GM18505 (cell line): ENCODE results near the gene IL1RL1.

Experiments used
- ATAC-seq: cut with Tn5 transposase; IDR thresholded peaks from one replicate; pipeline ENCODE4 v1.9.1; 2021; ENCODE audit not compliant: unreplicated experiment
- POLR2A ChIP-seq: IDR thresholded peaks from 4 replicates; pipeline ENCODE4 v1.6.1; 2011; ENCODE audit warnings: borderline replicate concordance; ENCODE audit not compliant: insufficient read depth, insufficient read length; ENCODE audit errors: extremely low read depth

The IL1RL1 gene

DNA sequence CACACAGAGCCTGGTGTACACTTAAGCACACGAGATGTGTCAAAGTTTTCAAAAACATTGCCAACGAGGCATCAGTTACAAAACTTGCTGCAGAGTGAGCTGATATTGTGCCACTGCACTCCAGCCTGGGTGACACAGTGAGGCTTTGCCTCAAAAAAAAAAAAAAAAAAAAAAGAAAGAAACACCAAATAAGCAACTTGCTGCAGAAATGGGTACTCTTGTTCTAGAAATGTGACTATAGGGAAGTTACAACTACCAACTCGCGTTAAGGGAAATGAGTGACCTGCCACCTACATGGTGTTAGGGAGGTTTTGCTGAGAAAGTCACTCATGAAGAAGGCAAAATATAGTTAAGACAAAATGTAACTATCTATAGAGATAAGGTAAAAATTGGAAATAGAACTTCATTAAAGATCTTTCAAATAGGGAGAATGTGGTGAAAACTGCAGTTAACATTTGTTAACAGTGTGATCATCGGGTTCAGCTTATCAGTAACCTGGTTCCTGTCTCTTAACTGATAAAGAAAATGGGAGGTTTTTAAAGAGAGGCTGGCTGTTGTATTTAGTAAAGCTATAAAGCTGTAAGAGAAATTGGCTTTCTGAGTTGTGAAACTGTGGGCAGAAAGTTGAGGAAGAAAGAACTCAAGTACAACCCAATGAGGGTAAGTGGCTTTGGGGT lies at the start of gene IL1RL1:
Gene IL1RL1 (plus strand): TSS at position 600 of the 677 bp plus-strand sequence. CDS start 26,702 bp downstream, outside the sequence.
- TF ChIP-seq POLR2A, result no peak
- no peak for ATAC-seq

DNA sequence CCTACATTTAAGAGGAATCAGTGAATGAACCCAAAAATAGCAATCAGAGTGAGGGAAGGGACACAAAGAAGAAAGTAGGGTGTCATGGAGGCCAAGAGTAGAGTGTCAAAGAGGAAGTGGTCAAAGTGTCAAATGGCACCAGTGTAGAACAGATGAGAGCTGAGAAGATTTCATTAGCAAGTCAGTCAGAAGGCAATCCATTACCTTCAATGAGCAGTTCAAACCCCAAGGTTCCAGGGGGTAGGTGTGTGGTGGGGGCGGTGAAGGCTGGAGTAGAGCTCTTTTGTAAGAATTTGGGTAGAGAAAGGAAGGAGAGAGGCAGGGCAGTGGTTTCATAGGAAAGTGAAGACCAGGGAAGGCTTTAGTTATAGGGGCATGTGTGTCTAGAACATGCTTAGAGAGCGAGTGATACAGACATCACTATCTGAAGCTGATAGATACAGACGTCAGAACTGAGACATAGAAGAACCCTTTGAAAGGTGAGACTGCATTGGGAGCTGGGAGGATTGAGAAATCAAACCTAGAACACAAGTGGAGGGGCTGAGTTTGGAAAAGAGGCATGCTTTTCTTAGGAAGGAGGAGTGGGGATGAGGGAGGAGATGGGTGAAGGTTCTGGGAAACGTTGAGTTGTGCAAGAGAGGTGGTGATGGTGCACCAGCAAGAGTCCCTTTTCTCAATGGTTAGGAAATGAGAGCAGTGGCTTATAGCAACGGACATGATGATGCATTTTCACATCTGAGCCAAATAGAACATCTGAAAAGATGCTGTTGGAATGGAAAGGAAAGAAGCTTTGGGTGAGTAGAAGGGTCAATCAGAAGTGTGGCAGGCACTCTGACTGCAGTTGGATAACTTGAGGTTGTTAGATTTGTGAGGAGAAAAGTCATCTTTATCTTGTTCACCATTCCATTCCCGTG lies 48.9 kb upstream of the IL1RL1 start:
- ATAC-seq, result no peak
- TF ChIP-seq POLR2A, result no peak

DNA sequence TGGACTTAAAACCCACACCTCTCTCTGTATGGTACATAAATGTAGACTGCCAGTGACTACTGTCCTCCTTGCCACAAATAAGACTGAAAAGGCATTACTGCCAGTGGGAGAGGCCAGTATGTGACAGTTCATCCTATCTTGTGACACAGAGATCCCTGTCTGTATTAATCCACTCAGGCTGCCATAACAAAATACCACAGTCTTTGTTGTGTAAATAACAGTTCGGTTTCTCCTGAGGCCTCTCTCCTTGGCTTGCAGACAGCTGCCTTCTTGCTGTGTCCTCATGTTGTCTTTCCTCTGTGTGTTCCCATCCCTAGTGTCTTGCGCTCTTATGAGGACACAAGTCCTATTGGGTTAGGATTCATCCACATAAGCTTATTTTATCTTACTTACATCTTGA lies 46.4 kb upstream of the IL1RL1 start:
- ATAC-seq, result no peak
- no peak for TF ChIP-seq POLR2A

DNA sequence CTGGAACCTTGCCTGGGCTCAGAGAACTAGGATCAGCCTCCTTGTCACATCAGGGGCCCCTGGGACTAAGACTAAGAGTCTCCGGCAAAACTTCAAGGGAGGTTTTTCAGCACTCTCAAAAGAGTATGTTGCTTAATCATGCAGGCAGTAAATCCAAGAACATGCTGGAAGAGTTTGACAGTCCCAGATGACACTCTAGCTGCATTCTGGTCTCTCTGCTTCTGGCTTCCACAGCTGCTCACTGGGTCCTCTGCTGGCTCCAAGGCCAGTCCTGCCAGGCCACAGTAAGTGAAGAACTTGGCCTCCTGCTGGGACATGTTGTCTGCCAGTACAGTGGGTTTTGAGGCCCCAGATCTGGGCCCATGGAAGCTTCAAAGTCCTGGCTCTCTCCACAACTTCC lies 45.2 kb upstream of the IL1RL1 start:
- ATAC-seq, result no peak
- no peak for TF ChIP-seq POLR2A

DNA sequence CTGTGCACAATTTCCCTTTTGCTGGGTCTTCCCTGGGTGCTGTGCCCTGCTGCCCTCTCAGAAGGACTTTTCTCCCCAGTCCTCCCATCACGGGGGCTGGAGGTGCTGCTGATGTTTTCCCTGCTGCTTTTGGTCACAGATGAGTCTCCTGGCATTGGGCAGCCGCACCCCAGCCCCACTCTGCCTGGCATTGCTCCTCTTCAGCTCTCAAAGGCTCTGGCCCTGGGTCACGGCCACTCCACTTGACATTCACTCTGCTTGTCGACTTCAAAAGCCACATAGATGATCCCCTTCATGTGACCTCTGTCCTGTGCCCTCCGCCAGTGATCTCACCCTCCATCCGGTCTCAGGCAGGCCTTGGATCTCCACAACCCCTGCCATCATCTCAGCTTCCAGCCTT lies 43.6 kb upstream of the IL1RL1 start:
- TF ChIP-seq POLR2A, result no peak
- ATAC-seq, result no peak

DNA sequence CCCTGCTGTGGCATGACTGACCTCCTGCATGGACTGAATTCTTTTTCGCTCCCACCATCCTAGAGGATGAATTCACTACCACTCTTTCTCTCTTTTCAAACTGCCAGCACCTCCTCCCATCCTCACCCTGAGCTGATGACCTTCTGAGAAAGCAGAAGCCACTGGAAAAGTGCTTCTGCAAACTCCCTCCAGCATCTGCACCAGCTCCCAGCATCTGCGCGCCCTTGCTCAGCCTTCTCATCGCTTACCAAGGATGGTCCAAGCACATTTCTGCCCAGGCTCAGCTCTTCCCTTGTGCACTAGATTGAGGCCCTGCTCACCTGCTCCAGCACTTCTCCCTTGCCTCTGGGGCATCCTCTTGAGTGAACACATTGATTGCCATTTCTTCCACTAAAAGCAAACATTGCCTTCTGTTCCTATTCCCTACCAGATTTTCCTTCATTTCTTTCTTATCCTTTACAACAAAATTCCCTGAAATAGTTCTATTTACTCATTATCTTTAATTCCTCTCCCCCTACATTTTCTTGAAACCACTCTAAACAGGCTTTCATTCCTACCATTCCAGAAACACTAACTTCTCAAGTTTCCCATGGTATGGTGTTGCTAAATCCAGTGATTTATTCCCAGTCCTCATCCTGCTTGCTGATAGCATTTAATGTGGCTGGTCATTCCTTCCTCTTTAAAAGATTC lies 42.7 kb upstream of the IL1RL1 start:
- no peak for TF ChIP-seq POLR2A
- no peak for ATAC-seq

DNA sequence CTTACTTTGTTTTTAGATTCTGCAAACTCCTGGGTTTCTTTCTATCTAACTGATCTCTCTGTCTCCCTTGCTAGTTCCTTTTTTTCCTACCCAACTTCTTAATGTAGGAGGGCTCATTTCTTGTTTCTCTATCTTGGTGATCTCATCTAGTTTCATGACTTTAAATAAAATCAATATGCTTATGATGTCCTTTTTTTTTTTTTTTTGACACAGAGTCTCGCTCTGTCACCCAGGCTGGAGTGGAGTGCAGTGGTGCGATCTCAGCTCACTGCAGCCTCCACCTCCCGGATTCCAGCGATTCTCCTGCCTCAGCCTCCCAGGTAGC lies 42.2 kb upstream of the IL1RL1 start:
- TF ChIP-seq POLR2A, result no peak
- ATAC-seq, result no peak

DNA sequence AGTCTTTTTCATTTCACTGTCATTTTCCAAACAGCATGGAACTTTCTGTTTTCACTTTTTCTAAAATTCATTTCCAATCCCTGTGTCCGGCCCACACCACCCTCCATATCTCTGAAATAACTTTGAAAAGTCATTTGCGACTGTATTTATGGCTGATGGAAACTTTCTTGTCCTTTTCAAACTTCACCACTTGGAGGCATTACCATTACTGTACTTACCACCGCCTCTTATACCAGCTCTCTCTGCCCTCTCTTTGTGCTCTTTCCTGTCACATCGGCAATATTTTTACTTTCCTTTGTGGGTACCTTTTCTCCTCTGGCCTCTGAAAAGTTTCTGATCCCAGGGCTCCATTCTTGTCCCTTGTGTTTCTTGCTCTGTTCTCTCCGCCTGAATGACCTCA lies 39.5 kb upstream of the IL1RL1 start:
- ATAC-seq, result no peak
- TF ChIP-seq POLR2A, result no peak

DNA sequence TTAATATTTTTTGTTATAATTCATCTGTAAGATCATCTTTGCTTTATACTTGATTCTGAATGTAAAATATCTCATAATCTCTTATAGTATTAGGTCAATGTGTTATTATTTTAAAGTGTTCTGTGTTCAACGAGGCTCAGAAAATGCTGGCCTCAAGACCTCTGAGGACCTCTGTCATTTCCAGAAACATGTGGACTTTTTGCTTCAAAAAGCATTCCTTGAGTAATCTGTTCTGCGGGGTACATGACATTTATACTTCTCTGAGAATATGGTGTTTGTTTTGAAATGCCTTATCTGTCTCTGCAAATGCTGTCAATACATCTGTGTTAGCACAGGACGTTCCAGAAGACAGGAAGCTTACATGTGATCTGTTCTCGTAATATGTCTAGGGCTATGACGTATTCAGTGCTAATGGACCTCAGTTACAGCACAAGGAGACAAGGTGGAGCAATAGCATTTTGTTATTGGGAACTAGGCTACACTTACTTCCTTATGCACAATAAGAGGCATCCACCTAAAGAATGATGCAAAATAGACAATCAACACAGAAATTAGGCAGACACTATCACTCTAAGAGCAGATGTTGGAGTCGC lies 37.6 kb upstream of the IL1RL1 start:
- TF ChIP-seq POLR2A, result no peak

DNA sequence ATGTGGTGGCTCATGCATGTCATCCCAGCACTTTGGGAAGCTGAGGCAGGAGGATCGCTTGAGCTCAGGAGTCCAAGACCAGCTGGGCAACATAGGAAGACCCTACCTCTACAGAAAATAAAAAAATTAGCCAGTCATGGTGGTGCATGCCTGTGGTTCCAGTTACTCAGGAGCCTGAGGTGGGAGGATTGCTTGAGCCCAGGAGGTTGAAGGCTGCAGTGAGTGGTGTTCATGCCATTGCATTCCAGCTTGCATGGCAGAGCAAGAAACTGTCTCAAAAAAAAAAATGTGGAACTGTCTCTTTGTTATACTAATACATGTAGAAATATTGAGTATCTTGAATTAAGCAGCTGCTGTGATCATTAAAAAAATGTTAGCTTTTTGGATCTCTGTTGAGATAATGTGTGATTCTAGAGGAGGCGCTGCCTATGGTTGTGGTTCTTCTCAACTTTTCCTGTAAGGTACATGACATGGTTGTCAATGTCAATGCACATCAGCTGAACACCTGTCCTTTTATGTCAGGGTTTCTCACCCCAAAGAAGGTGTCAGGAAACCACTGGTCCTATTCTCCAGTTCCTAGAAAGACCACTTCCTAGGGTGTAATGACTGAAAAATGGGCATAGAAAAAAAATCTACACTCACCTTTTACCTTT lies 34.7 kb upstream of the IL1RL1 start:
- no peak for ATAC-seq
- no peak for TF ChIP-seq POLR2A

More for the DNA sequence above, 37.6 kb upstream of the IL1RL1 start:
- ATAC-seq, result no peak

DNA sequence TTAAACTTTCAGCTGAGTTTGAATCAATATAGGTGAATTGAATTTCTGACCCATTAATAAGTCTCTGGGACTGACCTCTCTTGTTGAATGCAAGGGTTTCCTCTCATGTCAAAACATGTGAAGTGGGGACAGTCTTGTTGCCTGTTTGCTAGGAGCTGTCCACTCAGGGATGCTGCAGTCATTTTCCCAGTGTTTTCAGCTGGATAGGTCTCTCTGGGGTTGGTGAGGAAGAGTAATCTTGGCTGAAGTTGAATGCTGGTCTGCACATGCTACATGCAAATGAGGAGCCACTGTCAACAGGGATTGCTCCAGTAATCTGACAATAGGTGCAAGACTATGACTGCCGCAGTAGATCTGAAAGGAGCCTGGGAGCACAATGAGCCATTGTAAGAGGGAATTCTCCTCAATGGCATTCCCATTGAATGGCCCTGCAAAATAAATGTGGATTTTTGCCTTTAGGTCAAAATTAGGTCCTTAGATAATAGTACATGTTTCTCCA lies 34.1 kb upstream of the IL1RL1 start:
- no peak for ATAC-seq
- TF ChIP-seq POLR2A, result no peak

DNA sequence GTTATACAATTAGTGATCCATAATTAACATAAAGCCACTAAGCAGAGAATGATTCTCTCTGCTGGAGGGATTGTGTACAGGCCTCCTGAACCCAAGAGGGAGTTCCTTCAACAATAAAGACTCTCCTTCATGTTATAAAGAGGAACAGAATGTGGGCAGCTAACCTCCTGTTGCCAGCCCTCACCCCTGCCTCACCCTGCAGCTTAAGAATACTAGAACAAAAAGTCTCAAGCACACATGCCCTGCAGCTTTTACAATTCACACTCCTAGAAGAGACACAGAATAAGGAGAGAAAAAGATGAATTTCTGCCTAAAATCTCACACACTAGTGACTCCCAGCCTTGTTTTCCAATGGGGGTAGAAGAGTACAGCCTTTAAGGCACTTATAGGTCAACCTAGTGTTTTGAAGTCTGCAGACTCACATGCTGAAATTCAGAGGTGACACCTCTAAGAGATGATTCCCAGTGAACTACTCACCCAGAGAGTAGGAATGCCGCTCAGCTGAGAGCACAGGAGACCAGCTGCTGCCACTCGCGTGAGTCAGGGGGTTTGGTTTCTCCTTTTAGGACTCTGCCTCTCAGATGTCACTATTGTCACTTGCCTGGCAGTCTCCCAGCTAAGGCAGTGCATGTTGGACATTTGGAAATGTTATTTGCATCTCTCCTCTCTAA lies 32.5 kb upstream of the IL1RL1 start:
- TF ChIP-seq POLR2A, result no peak
- no peak for ATAC-seq
